ENCODE measurements around the gene KCNC3.

KCNC3 gene

DNA sequence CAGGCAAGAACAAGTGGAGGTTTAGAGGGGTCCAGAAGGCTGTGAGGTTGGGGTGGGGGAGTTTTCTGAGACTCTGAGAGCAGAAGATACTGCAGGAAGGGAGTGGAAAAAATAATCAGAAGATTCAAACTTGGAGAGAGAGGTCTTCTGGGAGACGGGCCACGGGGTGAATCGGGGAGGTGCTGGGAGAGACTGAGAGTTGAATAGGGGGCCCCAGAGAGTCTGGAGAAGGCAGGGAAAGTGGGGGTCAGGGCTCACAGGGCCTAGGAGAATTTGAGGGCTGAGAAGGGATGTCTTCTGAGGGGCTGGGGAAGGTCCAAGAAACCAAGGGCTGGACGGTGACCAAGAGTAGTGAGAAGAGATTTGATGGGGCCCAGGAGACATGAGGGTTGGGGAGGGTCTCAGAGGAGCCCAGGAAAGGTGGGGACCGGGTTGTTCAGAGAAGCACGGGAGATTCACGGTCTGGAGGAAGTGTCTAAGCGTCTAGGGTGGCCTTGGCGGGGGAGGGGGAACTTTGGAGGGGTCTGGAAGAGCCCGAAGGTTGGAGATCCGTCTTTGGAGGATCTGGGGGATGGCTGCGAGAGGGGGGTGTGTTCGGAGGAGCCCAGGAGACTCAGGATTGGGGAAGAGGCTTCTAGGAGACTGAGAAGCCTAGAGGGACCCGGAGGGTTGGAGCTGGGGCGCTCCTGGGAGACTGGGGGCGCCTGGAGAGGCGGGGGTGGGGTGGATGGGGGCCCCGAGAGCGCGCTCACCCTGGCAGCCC is 1.5 kb downstream of the KCNC3 start:
- DNase-seq (ENCODE audit: low spot score) = no peak

DNA sequence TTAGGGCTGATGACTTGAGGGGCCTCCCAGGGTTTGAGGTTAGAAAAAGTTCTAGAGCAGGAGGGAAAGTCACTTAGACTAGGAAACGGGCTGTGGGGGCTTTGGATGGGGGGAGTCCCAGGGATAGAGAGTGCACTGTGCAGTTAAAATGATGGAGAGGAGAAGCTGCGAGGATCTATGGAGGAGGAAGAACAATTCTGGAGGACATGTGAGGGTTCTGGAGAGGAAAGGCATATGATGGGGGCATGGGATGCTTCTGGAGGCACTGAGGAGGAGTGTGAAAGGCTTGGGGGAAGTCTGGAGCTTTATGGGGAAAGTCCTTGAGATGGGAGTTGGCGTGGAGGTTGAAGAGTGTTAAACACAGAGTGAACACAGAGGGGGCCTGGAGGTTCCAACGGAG is 2.2 kb downstream of the KCNC3 start:
- DNase-seq (ENCODE audit: low spot score) = no peak

- DNase-seq (ENCODE audit: low spot score) = no peak
Observed at GRCh38 chr19:50326101-50326664, 3.0 kb downstream of the KCNC3 start.

GRCh38 chr19:50325310-50326100 is 3.7 kb downstream of the KCNC3 start:
- DNase-seq (ENCODE audit: low spot score) = peak; percentile 97

DNA sequence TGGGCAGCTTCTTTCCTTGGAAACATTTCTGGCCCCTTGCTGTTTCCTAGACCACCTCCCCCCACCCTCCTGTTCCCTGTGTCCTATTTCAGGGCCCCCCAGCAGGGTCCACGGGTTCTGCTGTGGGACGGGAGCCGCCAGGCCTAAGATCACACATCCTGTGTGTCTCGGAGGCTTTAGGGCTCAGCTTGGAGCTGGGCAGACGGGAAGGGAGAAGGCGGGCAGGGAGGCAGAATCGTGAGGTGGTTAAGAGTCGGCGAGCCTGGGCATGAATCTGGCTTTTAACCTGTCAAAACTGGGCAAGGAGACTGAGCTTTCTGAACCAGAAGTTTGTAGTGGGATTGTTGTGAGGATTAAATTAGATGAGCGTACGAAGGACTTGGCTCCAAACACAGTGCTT is 4.8 kb downstream of the KCNC3 start:
- no peak for DNase-seq (ENCODE audit: low spot score)

- no peak for DNase-seq (ENCODE audit: low spot score)
Observed at GRCh38 chr19:50323782-50324133, 5.4 kb downstream of the KCNC3 start.

GRCh38 chr19:50322931-50323781 is 6.0 kb downstream of the KCNC3 start:
- DNase-seq (ENCODE audit: low spot score) = no peak

DNA sequence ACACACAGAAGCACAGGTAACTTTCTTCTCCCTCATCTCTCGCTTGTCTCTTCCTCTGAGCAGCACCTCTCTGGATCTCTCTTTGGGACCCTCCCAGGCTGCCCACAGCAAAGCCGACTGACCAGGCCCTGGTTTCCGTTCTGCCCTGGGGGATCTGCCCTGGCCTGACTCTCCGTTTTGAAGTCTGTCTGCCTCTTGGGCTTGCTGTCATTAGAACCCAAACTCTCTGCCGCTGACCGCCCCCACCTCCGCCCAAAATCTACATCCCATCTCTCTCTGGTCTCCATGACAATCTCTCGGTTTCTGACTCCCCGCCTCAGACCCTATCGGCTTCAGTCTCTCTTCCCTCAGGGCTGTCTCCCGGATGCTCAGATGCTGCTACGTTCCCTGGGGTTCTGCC is 6.9 kb downstream of the KCNC3 start:
- DNase-seq (ENCODE audit: low spot score) = no peak

DNA sequence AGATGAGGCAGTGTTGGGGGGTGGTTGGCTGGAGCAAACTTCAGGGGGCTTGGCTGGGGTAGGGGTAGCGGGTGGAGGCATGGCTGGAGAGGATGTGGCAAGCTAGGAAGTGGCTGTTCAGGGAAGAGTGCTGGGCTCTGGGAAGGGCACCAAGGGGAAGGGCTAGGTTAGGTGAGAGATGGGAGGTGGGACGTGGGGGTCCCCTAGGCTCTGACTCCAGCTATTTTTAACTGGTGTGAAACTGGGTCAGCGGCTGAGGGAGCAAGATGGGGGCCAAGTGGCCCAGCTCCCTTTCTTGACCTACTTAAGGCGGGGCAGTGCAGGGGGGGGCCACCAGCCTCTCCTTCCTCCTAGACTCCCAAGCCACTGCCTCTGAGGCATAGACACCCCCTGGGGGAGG is 7.3 kb downstream of the KCNC3 start:
- DNase-seq (ENCODE audit: low spot score) = no peak

DNA sequence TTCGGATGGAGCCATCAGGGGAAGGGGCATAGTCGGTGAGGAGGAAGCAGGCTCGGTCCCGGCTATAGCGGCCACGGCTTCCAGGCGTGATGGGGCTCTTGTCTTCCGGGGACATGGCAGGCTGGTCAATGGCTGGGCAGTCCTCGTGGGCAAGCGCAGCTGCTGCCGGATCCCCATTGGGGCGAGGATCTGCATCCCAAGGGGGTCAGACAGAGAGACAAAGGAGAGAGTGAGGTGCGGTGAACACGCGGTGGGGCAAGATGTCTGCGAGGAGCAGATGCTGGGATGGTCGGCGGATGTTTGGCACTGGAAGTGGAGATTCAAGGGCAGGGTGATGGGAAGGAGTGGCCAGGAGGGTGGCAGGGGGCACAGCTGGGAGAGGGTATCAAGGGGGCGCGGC is 8.6 kb downstream of the KCNC3 start:
- DNase-seq (ENCODE audit: low spot score) = no peak

GRCh38 chr19:50320051-50320450 is 9.1 kb downstream of the KCNC3 start:
- DNase-seq (ENCODE audit: low spot score) = no peak

DNA sequence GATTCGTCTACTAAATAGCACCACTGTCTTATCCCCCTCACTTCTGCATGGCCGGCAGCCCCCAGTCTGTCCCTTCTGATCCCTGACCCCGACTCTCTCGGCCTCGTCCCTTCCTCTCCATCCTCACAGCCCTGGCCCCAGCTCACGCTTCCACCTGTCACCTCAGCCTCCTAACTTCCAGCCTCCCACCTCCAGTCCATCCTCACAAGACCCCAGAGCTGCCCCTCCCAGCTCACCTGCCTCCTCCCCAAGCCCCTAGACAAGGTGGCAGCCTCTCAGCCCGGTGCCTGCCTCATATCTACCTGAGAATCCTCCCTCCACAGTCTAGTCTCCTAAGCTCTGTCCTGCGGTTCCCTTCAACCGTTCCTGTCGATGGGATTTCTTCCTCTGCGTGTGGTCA is 10.0 kb downstream of the KCNC3 start:
- no peak for DNase-seq (ENCODE audit: low spot score)

GRCh38 chr19:50318438-50318837 is 10.7 kb downstream of the KCNC3 start:
- no peak for DNase-seq (ENCODE audit: low spot score)

GRCh38 chr19:50317115-50317514 is 12.1 kb downstream of the KCNC3 start:
- DNase-seq (ENCODE audit: low spot score) = no peak

DNA sequence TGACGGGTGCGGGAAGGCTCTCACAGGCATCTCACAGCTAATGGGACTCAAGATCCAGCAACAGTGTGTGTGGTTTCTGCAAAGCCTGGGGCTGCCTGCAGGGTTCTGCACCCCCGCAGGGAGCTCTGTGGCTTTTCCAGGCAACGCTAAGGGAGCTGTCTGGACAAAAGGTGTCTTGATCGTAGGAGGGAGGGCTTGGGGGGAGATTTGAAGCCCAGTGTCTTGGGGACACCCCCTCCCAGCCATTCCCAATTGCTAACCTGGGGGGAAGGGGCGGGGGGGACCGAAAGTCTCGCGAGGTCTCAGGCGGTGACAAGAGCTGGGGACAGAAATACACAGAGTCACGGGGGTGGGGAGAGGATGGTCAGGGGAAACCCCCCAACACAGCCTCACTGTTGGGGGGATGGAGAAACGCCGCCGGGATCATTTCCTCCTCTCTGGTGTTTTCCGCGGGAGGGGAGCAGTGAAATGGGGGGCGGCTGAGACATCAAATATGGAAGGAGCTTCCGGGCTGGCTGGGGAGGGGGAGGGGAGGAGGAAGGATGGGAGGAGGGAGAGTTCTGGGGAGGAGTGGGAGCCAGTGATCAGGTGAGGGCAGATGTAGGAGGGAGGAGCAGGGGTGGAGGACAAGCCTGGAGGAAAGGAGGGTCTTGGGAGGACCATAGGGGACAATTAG is 13.3 kb downstream of the KCNC3 start:
- no peak for DNase-seq (ENCODE audit: low spot score)

GRCh38 chr19:50314724-50315708 is 14.2 kb downstream of the KCNC3 start:
- no peak for DNase-seq (ENCODE audit: low spot score)

- no peak for DNase-seq (ENCODE audit: low spot score)
Observed at GRCh38 chr19:50313812-50314536, 15.2 kb downstream of the KCNC3 start.

DNA sequence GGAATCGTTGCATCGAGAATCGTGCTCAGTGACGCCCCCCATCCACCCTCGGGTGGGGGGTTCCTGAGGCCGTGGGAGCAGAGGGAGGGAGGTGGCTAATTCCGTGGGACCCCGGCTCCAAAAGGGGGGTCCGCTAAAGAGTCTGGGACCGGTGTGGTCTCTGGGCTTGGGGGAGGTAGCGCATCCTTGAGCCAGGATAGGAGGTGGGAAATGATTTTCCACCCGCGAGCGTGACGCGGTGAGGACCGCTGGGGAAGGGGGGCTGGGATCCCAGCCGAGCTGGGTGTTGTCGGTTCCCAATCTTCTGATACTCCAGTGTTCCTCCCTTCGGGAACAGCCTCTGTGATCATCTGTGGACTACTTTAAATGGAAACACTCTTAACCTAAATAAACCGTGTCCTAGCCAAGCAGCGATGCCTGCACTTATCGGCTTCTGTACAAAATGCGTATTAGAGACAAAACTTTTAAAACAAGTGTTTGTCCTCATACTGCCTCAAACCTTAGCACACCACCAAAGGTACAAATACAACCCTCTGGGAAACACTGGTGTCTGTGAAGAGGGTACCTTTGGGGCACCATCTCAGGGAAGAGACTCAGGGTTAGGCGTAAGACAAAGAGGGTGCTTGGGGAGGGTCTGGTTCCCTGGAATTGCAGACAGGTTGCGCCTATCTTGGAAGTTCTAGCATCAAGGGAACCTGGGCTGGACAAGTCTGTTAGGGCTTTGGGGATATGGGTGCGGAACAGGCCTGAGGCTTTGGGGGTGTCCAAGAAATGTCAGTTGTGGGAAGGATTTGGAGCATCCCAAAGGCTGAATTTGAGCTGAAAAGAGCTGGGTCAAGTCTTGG is 16.0 kb downstream of the KCNC3 start:
- no peak for DNase-seq (ENCODE audit: low spot score)

Data from COLO829 (cell line).